Panc1 (cell line): ENCODE results near the gene RBMY1E.
"Not testable (repeated sequence)": the region's sequence is repeated elsewhere in the genome, so short reads cannot be mapped to it uniquely, and the experiment has no call there.

Experiments
- CTCF ChIP-seq: fragments of 450-650 bp; IDR thresholded peaks from 2 replicates; pipeline ENCODE4 v1.5.1; 2017; ENCODE audit warnings: mild to moderate bottlenecking
- POLR2AphosphoS5 ChIP-seq: IDR thresholded peaks from 2 replicates; pipeline ENCODE4 v1.6.1; 2012; ENCODE audit warnings: mild to moderate bottlenecking, low read depth, low read length, moderate library complexity

GRCh38 chrY:21894426-21894825, 23.4 kb downstream of the RBMY1E start, which contains the start of gene RBMY1D:
- TF ChIP-seq CTCF, POLR2AphosphoS5: not testable (repeated sequence)
